ENCODE measurements around the gene PNPLA8.

DNA sequence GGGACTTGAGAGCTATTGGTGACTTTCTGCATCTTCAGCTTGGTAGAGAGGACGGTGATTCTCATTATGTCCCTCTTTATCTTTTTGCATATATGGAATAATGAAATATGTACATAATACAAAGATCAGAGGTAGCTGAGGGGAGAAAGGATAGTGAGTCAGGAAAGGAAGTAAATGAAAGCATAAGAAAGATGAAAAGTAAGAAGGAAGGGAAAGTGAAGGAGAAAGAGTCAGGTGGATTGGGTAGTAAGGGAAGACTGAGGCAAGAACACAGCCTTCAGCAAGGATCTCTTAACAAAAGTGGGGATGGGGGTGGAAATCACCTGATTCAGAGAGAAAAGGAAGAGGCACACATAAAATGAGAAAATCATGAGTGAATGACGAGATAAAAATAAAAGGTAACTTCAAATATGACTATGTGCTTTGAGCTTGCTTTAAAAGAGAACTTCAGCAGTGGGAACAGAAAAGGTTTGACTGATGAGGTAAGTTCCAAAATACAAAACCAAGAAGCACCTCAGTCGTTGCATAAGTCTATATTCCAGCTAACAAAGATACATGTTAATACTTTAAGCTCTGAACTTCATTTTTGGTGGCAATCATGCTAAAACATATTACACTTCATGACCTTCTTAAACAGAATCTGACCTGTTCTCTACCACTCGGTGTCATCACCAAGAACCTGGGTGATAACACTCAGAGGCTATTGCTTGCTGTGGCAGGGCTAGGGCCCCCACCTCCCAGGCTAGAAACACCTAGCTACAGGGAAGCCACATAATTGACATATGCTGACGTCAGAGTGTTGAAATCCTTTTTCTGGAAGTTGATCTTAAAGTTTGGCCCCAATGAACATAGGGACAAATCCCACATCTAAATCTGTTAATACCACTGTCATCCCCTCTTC is 102.6 kb downstream of the PNPLA8 start:
- TF ChIP-seq, protein P1, sequence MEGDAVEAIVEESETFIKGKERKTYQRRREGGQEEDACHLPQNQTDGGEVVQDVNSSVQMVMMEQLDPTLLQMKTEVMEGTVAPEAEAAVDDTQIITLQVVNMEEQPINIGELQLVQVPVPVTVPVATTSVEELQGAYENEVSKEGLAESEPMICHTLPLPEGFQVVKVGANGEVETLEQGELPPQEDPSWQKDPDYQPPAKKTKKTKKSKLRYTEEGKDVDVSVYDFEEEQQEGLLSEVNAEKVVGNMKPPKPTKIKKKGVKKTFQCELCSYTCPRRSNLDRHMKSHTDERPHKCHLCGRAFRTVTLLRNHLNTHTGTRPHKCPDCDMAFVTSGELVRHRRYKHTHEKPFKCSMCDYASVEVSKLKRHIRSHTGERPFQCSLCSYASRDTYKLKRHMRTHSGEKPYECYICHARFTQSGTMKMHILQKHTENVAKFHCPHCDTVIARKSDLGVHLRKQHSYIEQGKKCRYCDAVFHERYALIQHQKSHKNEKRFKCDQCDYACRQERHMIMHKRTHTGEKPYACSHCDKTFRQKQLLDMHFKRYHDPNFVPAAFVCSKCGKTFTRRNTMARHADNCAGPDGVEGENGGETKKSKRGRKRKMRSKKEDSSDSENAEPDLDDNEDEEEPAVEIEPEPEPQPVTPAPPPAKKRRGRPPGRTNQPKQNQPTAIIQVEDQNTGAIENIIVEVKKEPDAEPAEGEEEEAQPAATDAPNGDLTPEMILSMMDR (IDR thresholded peaks at IDR 0.05; ENCODE audit: insufficient read depth, low read depth, low read length): no peak
- no peak for TF ChIP-seq EZH2 (IDR thresholded peaks at IDR 0.05; ENCODE audit: insufficient read depth, low read length)
